HCT116 (cell line): ENCODE measurements around the gene ACOT7. TPM values are rescaled to one million over a fixed set of nuclear protein-coding genes. Genes with fewer than 3 reads are reported as not detected.

Source experiments
- ATAC-seq: fragments of 200-7000 bp; cut with Tn5 transposase; 2 replicates; pipeline ENCODE4 v1.9.1; 2020; ENCODE audit warnings: mild to moderate bottlenecking, moderate library complexity
- BruUV-seq: library from RNA; stranded (reverse); fragments of 400-500 nt; replicated peaks from 2 replicates; lab custom pipeline; 2021; lab: Mats Ljungman, UMichigan
- CTCF ChIA-PET: fragments of 300-600 bp; sonication (Branson Sonifier 250); formaldehyde crosslinking; loops from one replicate; lab custom pipeline; 2021; ENCODE audit warnings: antibody characterized with exemption; lab: Charles Lee
- POLR2A ChIA-PET: fragments of 300-600, 350-600 bp; sonication (Branson Sonifier 250); formaldehyde crosslinking; loops from one replicate; lab custom pipeline; 2021; ENCODE audit warnings: antibody characterized with exemption; lab: Charles Lee
- RAD21 ChIA-PET, 2 experiments: fragments of 300-600 bp; sonication (Branson Sonifier 250); formaldehyde crosslinking; loops; one replicate each; lab custom pipeline; 2023; ENCODE audit warnings: low total read pairs in 2 of 2; ENCODE audit not compliant: uncharacterized antibody in 2 of 2, unreplicated experiment in 2 of 2, low non-redundant PET in 1 of 2; lab: Charles Lee
- DNase-seq: peaks from one replicate; pipeline ENCODE4 v3.0.0-alpha.2; 2010; ENCODE audit warnings: low read depth, low spot score
- H2AFZ ChIP-seq: fragments of 200-600 bp; shearing (Covaris generic), sonication (generic); 2 replicates; pipeline ENCODE4 v1.6.1; 2017; ENCODE audit warnings: low read depth, mixed run types, mixed read lengths, antibody characterized with exemption, low read length; ENCODE audit not compliant: poor library complexity, severe bottlenecking
- H3K27ac ChIP-seq: 2 replicates; pipeline ENCODE4 v1.5.1; 2012; ENCODE audit warnings: low read depth, low read length
- H3K27me3 ChIP-seq: fragments of 200-600 bp; sonication (generic); 2 replicates; pipeline ENCODE4 v1.6.1; 2016; ENCODE audit warnings: mixed run types, low read length, mixed read lengths; ENCODE audit not compliant: insufficient read depth
- H3K36me3 ChIP-seq, 2 experiments: fragments of 200-500 bp in 1 of 2; fragments of 200-600 bp in 1 of 2; sonication (Bioruptor generic) in 1 of 2; sonication (generic) in 1 of 2; 2 replicates each; pipeline versions ENCODE4 v1.5.1 to v1.6.1; 2014 to 2016; ENCODE audit warnings: low read length in 2 of 2, inconsistent platforms in 1 of 2, mixed read lengths in 1 of 2, mixed run types in 1 of 2; ENCODE audit not compliant: insufficient read depth in 2 of 2, control insufficient read depth in 1 of 2
- H3K4me1 ChIP-seq, 2 experiments: fragments of 200-600 bp in 1 of 2; sonication (generic) in 1 of 2; 2 replicates each; pipeline versions ENCODE4 v1.5.1 to v1.6.1; 2012 to 2017; ENCODE audit warnings: low read length in 2 of 2, inconsistent platforms in 1 of 2, mild to moderate bottlenecking in 1 of 2, mixed read lengths in 1 of 2, mixed run types in 1 of 2, moderate library complexity in 1 of 2; ENCODE audit not compliant: insufficient read depth in 2 of 2, control insufficient read depth in 1 of 2
- H3K4me2 ChIP-seq: fragments of 200-600 bp; sonication (generic); 2 replicates; pipeline ENCODE4 v1.6.1; 2017; ENCODE audit warnings: mixed run types, low read length, mixed read lengths
- H3K4me3 ChIP-seq, 2 experiments: fragments of 200-600 bp in 1 of 2; sonication (generic) in 1 of 2; replicated peaks in 1 of 2; 2 replicates each; pipeline ENCODE4 v1.5.1; 2011 to 2016; ENCODE audit warnings: low read length in 2 of 2, control low read depth in 1 of 2, low read depth in 1 of 2, mild to moderate bottlenecking in 1 of 2, mixed read lengths in 1 of 2, mixed run types in 1 of 2
- H3K79me2 ChIP-seq: fragments of 200-600 bp; sonication (generic); 2 replicates; pipeline ENCODE4 v1.6.1; 2017; ENCODE audit warnings: mild to moderate bottlenecking, mixed run types, low read length, moderate library complexity, mixed read lengths; ENCODE audit not compliant: insufficient read depth
- H3K9ac ChIP-seq: fragments of 200-600 bp; sonication (generic); 2 replicates; pipeline ENCODE4 v1.6.1; 2016; ENCODE audit warnings: low read length, mixed read lengths
- H3K9me2 ChIP-seq: fragments of 200-600 bp; sonication (generic), shearing (Covaris generic); 2 replicates; pipeline ENCODE4 v1.6.1; 2017; ENCODE audit warnings: mixed run types, mild to moderate bottlenecking, moderate library complexity; ENCODE audit not compliant: insufficient read depth
- H3K9me3 ChIP-seq, 2 experiments: fragments of 200-500 bp in 1 of 2; fragments of 200-600 bp in 1 of 2; sonication (Bioruptor generic) in 1 of 2; sonication (generic) in 1 of 2; 2 replicates each; pipeline ENCODE4 v1.6.1; 2014 to 2017; ENCODE audit warnings: low read length in 2 of 2, mixed read lengths in 2 of 2, inconsistent platforms in 1 of 2, low read depth in 1 of 2, mild to moderate bottlenecking in 1 of 2, mixed run types in 1 of 2, moderate library complexity in 1 of 2; ENCODE audit not compliant: control insufficient read depth in 1 of 2, insufficient read depth in 1 of 2
- H4K20me1 ChIP-seq: fragments of 200-600 bp; sonication (generic), shearing (Covaris generic); 2 replicates; pipeline ENCODE4 v1.6.1; 2017; ENCODE audit warnings: mixed run types, mild to moderate bottlenecking, moderate library complexity; ENCODE audit not compliant: insufficient read depth
- ATF3 ChIP-seq: IDR thresholded peaks from 2 replicates; pipeline ENCODE4 v1.6.1; 2012
- CTCF ChIP-seq, 3 experiments: fragments of 200-600 bp in 1 of 3; sonication (generic) in 1 of 3; IDR thresholded peaks in 2 of 3; conservative IDR thresholded peaks in 1 of 3; 2 replicates each; pipeline ENCODE4 v1.5.1; 2012 to 2017; ENCODE audit warnings: low read depth in 2 of 3, low read length in 2 of 3, antibody characterized with exemption in 1 of 3, borderline replicate concordance in 1 of 3, control low read depth in 1 of 3, mild to moderate bottlenecking in 1 of 3, mixed read lengths in 1 of 3, mixed run types in 1 of 3, moderate library complexity in 1 of 3; ENCODE audit not compliant: insufficient read depth in 1 of 3
- EGR1 ChIP-seq: IDR thresholded peaks from 2 replicates; pipeline ENCODE4 v1.6.1; 2012; ENCODE audit warnings: low read depth
- MAX ChIP-seq: IDR thresholded peaks from 2 replicates; pipeline ENCODE4 v1.6.1; 2012
- SP1 ChIP-seq: IDR thresholded peaks from 2 replicates; pipeline ENCODE4 v1.6.1; 2012; ENCODE audit warnings: low read depth
- TCF7L2 ChIP-seq: IDR thresholded peaks from 2 replicates; pipeline ENCODE4 v1.7.0; 2011; ENCODE audit warnings: borderline replicate concordance, inconsistent platforms; ENCODE audit not compliant: insufficient read depth, insufficient read length; ENCODE audit errors: extremely low read depth
- ZFX ChIP-seq: fragments of 450-650 bp; IDR thresholded peaks from 2 replicates; pipeline ENCODE4 v1.6.1; 2017
- ZNF274 ChIP-seq: fragments of 200-500 bp; sonication (Bioruptor generic); IDR thresholded peaks from 2 replicates; pipeline ENCODE4 v1.6.1; 2014; ENCODE audit warnings: mild to moderate bottlenecking, low read depth, low read length, inconsistent platforms
- intact Hi-C: fragments of 100-400 bp; cut with micrococcal nuclease; formaldehyde crosslinking; loops from 2 replicates; pipeline ENCODE4 v1.10.0; 2022
- total RNA-seq: library from RNA; stranded (reverse); gene quantifications from one replicate; pipeline ENCODE4 v1.2.1, GENCODE V29; 2021; ENCODE audit not compliant: unreplicated experiment
- TF ChIP-seq, protein P1 (sequence below): IDR thresholded peaks from 2 replicates; pipeline ENCODE4 v1.6.1; 2012; ENCODE audit warnings: low read depth

ACOT7 gene
- total RNA-seq, 1 experiment from 2014 or later, result 162 TPM

DNA sequence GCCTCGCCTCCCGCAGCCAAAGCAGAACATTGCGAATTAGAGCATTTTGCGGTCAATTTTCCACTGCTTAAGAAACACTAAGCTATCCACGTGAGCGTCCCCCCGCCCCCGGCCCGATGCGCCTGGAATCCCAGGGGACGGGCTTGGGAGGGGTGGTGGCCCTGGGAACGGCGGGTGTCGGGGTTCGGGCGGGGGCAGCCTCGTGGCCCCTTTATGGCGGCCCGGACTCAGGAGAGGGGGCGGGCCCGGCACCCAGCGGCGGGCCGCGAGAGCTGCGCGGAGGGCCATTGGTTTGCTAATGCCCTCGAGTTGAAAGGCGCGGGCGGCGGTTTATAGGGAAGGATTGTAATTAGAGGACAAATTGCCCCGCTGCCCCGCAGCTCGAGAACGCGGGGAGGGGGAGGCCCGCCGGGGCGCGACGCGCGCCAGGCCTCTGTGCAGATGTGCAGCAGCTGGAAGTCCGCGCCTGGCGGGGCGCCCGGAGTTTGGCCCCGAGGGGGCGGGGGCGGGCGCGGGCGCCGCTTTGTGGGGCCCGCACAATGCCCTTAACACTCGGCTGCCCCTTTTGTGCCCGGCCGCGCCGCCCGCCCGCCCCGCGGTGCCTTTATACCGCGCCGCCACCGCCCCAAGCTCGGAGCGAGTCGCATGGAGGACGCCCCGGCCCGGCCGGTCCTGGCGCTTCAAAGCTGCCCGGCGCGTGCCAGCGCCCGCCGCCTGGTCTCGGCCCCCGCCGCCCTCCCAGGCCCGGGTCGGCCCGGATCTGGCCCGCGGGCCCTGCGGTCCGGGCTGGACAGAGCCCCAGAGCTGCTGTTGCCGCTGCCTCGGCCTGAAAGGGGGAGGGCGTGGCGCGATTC, 151.5 kb downstream of the ACOT7 start:
- no peak overlapping the region for H3K27ac ChIP-seq
- POLR2A ChIA-PET, result no interaction called here
- no peak for DNase-seq
- no peaks in the 10 kb centered on the region for H3K9me3 ChIP-seq
- no peaks in the 10 kb centered on the region for H3K9me2 ChIP-seq
- H2AFZ ChIP-seq, result peak overlapping the region; percentile 22
- intact Hi-C loops, result no loop called here
- RAD21 ChIA-PET, result no interaction called here
- H3K9ac ChIP-seq, result peak overlapping the region; percentile 35; the same call in 1 of the 2 replicates
- H3K36me3 ChIP-seq, result no peaks in the 10 kb centered on the region
- H3K79me2 ChIP-seq, result no peaks in the 10 kb centered on the region
- no peaks in the 10 kb centered on the region for H4K20me1 ChIP-seq
- peak overlapping the region; percentile 20 to 47; a peak in 3 of 4 replicates for H3K4me3 ChIP-seq
- peak; percentile 19 for ATAC-seq
- CTCF ChIA-PET, result interaction anchor here (0.9 to 2.0 kb wide), 3 partner anchors 37 to 181 kb away, joined by 4 to 11 read pairs (median 4); no protein-coding TSS in a partner anchor
- H3K4me2 ChIP-seq, result peak overlapping the region; percentile 71
- H3K27me3 ChIP-seq, result no peaks in the 10 kb centered on the region
- TF ChIP-seq TCF7L2, result peak; percentile 89
- peak; percentile 31; the same call in 1 of the 2 replicates for TF ChIP-seq ZFX
- peak; percentile 48 for TF ChIP-seq MAX
- no peak for TF ChIP-seq ATF3
- no TSS peak for BruUV-seq
- H3K4me1 ChIP-seq, result peaks cover 18 to 48% of the 10 kb centered on the region in 2 experiments; a peak in 3 of 4 replicates

- H3K4me2 ChIP-seq, result peak overlapping the region; percentile 71
- intact Hi-C loops, result no loop called here
- TF ChIP-seq TCF7L2 (no peak), ZNF274 (no peak), ZFX (no peak), EGR1 (no peak), SP1 (no peak), CTCF (IDR thresholded peaks at IDR 0.05 in 2 of 3, conservative IDR thresholded peaks at IDR 0.05 in 1 of 3; ENCODE audit: borderline replicate concordance in 1 of 3, insufficient read depth in 1 of 3, low read depth in 2 of 3, low read length in 2 of 3) (no peak)
- TF ChIP-seq, protein P1, sequence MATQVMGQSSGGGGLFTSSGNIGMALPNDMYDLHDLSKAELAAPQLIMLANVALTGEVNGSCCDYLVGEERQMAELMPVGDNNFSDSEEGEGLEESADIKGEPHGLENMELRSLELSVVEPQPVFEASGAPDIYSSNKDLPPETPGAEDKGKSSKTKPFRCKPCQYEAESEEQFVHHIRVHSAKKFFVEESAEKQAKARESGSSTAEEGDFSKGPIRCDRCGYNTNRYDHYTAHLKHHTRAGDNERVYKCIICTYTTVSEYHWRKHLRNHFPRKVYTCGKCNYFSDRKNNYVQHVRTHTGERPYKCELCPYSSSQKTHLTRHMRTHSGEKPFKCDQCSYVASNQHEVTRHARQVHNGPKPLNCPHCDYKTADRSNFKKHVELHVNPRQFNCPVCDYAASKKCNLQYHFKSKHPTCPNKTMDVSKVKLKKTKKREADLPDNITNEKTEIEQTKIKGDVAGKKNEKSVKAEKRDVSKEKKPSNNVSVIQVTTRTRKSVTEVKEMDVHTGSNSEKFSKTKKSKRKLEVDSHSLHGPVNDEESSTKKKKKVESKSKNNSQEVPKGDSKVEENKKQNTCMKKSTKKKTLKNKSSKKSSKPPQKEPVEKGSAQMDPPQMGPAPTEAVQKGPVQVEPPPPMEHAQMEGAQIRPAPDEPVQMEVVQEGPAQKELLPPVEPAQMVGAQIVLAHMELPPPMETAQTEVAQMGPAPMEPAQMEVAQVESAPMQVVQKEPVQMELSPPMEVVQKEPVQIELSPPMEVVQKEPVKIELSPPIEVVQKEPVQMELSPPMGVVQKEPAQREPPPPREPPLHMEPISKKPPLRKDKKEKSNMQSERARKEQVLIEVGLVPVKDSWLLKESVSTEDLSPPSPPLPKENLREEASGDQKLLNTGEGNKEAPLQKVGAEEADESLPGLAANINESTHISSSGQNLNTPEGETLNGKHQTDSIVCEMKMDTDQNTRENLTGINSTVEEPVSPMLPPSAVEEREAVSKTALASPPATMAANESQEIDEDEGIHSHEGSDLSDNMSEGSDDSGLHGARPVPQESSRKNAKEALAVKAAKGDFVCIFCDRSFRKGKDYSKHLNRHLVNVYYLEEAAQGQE, result no peak
These were observed 152.3 kb downstream of the ACOT7 start for GRCh38 chr1:6241107-6241886.

More at GRCh38 chr1:6241107-6241886, 152.3 kb downstream of the ACOT7 start:
- Histone ChIP-seq H3K4me1 (peaks cover 11 to 48% of the 10 kb centered on the region in 2 experiments; a peak in 3 of 4 replicates), H3K27me3 (no peaks in the 10 kb centered on the region), H3K36me3 (no peaks in the 10 kb centered on the region), H3K79me2 (no peaks in the 10 kb centered on the region), H3K9me3 (no peaks in the 10 kb centered on the region), H3K9me2 (no peaks in the 10 kb centered on the region), H3K9ac (0 out of 2 replicates have a peak overlapping the region, but pooled peaks have one; percentile 35), H3K27ac (no peak overlapping the region), H4K20me1 (no peaks in the 10 kb centered on the region), H2AFZ (no peak overlapping the region), H3K4me3 (no peak overlapping the region)
- DNase-seq, result no peak
- ChIA-PET POLR2A (no interaction called here), RAD21 (no interaction called here), CTCF (interaction anchor here (0.9 to 2.0 kb wide), 2 partner anchors 37 to 132 kb away, joined by 4 to 11 read pairs; no protein-coding TSS in a partner anchor)
- no peak for ATAC-seq
- BruUV-seq, result no TSS peak
